HT-29 (cell line): ENCODE data around the gene LIPJ. TPM values are rescaled to one million over a fixed set of nuclear protein-coding genes. Genes with fewer than 3 reads are reported as not detected.
A peak's percentile ranks its signal among the peaks of the same experiment; 100 is the strongest.

Experiments
- DNase-seq: peaks from one replicate; pipeline ENCODE4 v3.0.0-alpha.2; 2015; ENCODE audit warnings: low spot score
- total RNA-seq: library from RNA; depleted of rRNA; stranded (reverse); fragments of >200 nt; shearing (Covaris generic); gene quantifications from 2 replicates; pipeline ENCODE4 v1.2.3, GENCODE V29; 2014; rRNA removed

The LIPJ gene
- not detected in 2 replicates for total RNA-seq

- DNase-seq, result no peak
Measured at GRCh38 chr10:88586462-88586861, at the start of gene LIPJ. TSS of gene LIPJ (plus strand) at chr10:88586762. CDS start at chr10:88590688, 3,926 bp downstream.

GRCh38 chr10:88537322-88537721, 49.2 kb upstream of the LIPJ start:
- no peak for DNase-seq

- no peak for DNase-seq
Measured at GRCh38 chr10:88538048-88538447, 48.5 kb upstream of the LIPJ start.

- no peak for DNase-seq
Measured at GRCh38 chr10:88540351-88540750, 46.2 kb upstream of the LIPJ start.

- DNase-seq, result no peak
Measured at GRCh38 chr10:88541116-88541626, 45.4 kb upstream of the LIPJ start.

GRCh38 chr10:88542522-88542921, 44.0 kb upstream of the LIPJ start:
- DNase-seq, result no peak

GRCh38 chr10:88544140-88544870, 42.3 kb upstream of the LIPJ start:
- DNase-seq, result no peak

- DNase-seq, result no peak
Measured at GRCh38 chr10:88545359-88545758, 41.2 kb upstream of the LIPJ start.

- DNase-seq, result no peak
Measured at GRCh38 chr10:88546497-88546896, 40.1 kb upstream of the LIPJ start.

- DNase-seq, result no peak
Measured at GRCh38 chr10:88551246-88551645, 35.3 kb upstream of the LIPJ start.

- peak; percentile 80 for DNase-seq
Measured at GRCh38 chr10:88553116-88553752, 33.3 kb upstream of the LIPJ start.

- DNase-seq, result no peak
Measured at GRCh38 chr10:88555190-88555908, 31.2 kb upstream of the LIPJ start.

GRCh38 chr10:88557256-88557655, 29.3 kb upstream of the LIPJ start:
- no peak for DNase-seq

GRCh38 chr10:88557658-88558057, 28.9 kb upstream of the LIPJ start:
- DNase-seq, result no peak

- no peak for DNase-seq
Measured at GRCh38 chr10:88562152-88562551, 24.4 kb upstream of the LIPJ start.

- peak; percentile 46 for DNase-seq
Measured at GRCh38 chr10:88565072-88565471, 21.5 kb upstream of the LIPJ start.

GRCh38 chr10:88582411-88582805, 4.2 kb upstream of the LIPJ start:
- DNase-seq, result no peak

GRCh38 chr10:88582806-88583583, 3.6 kb upstream of the LIPJ start, which contains the start of gene RNLS:
TSS of gene RNLS (minus strand) at chr10:88583318.
- peak; percentile 68 for DNase-seq

- DNase-seq, result no peak
Measured at GRCh38 chr10:88583584-88583957, 3.0 kb upstream of the LIPJ start.

GRCh38 chr10:88592381-88592780, 5.8 kb downstream of the LIPJ start:
- no peak for DNase-seq

- no peak for DNase-seq
Measured at GRCh38 chr10:88592906-88593305, 6.3 kb downstream of the LIPJ start.

GRCh38 chr10:88594482-88594881, 7.9 kb downstream of the LIPJ start:
- no peak for DNase-seq
